GM21528 (cell line): Measurements from ENCODE around the gene MAST3.

Experiments used
- ATAC-seq: cut with Tn5 transposase; IDR thresholded peaks from one replicate; pipeline ENCODE4 v1.9.1; 2021; ENCODE audit warnings: mild to moderate bottlenecking, moderate library complexity; ENCODE audit not compliant: unreplicated experiment, low FRiP score

MAST3 gene

GRCh38 chr19:18109733-18110608, 12.4 kb downstream of the MAST3 start:
- ATAC-seq, result no peak

- ATAC-seq, result no peak
Observed at GRCh38 chr19:18110609-18111232, 13.1 kb downstream of the MAST3 start.

- no peak for ATAC-seq
Observed at GRCh38 chr19:18112989-18113478, 15.5 kb downstream of the MAST3 start.

- ATAC-seq, result no peak
Observed at GRCh38 chr19:18113827-18114226, 16.2 kb downstream of the MAST3 start.

- ATAC-seq, result no peak
Observed at GRCh38 chr19:18114483-18114882, 16.9 kb downstream of the MAST3 start.

- ATAC-seq, result peak; percentile 19
Observed at GRCh38 chr19:18117364-18117691, 19.8 kb downstream of the MAST3 start.

- ATAC-seq, result peak; percentile 75
Observed at GRCh38 chr19:18117692-18118378, 20.3 kb downstream of the MAST3 start.

GRCh38 chr19:18118420-18119012, 20.9 kb downstream of the MAST3 start:
- ATAC-seq, result no peak

- no peak for ATAC-seq
Observed at GRCh38 chr19:18119013-18119716, 21.6 kb downstream of the MAST3 start.

GRCh38 chr19:18119717-18120105, 22.1 kb downstream of the MAST3 start:
- ATAC-seq, result no peak

- ATAC-seq, result no peak
Observed at GRCh38 chr19:18120127-18120526, 22.5 kb downstream of the MAST3 start.

- ATAC-seq, result no peak
Observed at GRCh38 chr19:18121166-18121565, 23.6 kb downstream of the MAST3 start.

- ATAC-seq, result no peak
Observed at GRCh38 chr19:18122424-18122823, 24.8 kb downstream of the MAST3 start.

- ATAC-seq, result no peak
Observed at GRCh38 chr19:18122860-18123795, 25.6 kb downstream of the MAST3 start.

GRCh38 chr19:18123819-18124218, 26.2 kb downstream of the MAST3 start:
- ATAC-seq, result no peak

GRCh38 chr19:18126097-18126496, 28.5 kb downstream of the MAST3 start:
- ATAC-seq, result no peak

- ATAC-seq, result no peak
Observed at GRCh38 chr19:18128044-18128443, 30.5 kb downstream of the MAST3 start.

- ATAC-seq, result no peak
Observed at GRCh38 chr19:18128805-18129204, 31.2 kb downstream of the MAST3 start.

- no peak for ATAC-seq
Observed at GRCh38 chr19:18130523-18131242, 33.1 kb downstream of the MAST3 start.
